Stimulated activated naive CD8-positive, alpha-beta T cell treated with anti-CD3 and anti-CD28 coated beads, Interleukin-15, Interleukin-2, amounts not matched to agents 100 ng/mL and 50 ng/mL, for 24 hours (primary cell): ENCODE measurements around the gene OTUD3.
"Not testable (repeated sequence)": the region's sequence is repeated elsewhere in the genome, so short reads cannot be mapped to it uniquely, and the experiment has no call there.

Source experiments
- H3K27ac Mint-ChIP-seq: one replicate; pipeline ENCODE4 v1.8.0; 2021; ENCODE audit warnings: mild to moderate bottlenecking, mixed read lengths
- H3K27me3 Mint-ChIP-seq: one replicate; pipeline ENCODE4 v1.8.0; 2021; ENCODE audit warnings: mixed read lengths
- H3K36me3 Mint-ChIP-seq: one replicate; pipeline ENCODE4 v1.8.0; 2021; ENCODE audit warnings: low read depth, mixed read lengths
- H3K4me1 Mint-ChIP-seq: one replicate; pipeline ENCODE4 v1.8.0; 2021; ENCODE audit warnings: low read depth, mixed read lengths
- H3K4me3 Mint-ChIP-seq: one replicate; pipeline ENCODE4 v1.8.0; 2021; ENCODE audit warnings: mild to moderate bottlenecking, mixed read lengths
- H3K9me3 Mint-ChIP-seq: one replicate; pipeline ENCODE4 v1.8.0; 2021; ENCODE audit warnings: mixed read lengths

Gene OTUD3

DNA sequence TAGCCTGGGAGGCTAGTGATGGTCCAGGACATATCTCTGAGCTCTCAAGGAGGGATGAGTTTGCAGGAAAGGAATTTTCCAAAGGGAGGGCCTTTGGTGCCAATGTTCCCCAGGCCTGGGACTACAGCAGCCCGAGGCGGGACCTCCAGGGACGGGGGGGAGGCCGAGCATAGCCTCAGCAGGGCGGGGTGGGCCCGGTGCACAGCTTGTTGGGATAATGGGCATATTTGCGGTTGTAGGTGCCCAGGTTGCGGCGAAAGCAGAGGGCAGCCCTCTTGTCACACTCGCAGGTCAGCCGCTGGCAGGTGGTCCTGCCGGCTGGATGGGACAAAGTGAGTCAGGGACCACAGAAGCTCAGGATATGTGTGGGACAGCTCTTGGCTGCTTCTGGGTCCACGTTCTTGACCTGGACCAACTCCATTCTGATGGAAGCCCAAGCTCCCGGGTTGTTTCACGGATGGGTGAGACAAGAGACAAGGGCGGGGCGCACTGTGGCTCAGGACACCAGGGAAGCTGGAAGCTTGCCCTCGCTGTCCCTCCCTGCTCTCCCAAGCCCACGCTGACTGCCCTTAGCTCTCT, 38.0 kb downstream of the OTUD3 start:
- Mint-ChIP-seq H3K27ac (no peak overlapping the region), H3K4me1 (peaks cover 3% of the 10 kb centered on the region), H3K27me3 (peaks cover 4% of the 10 kb centered on the region), H3K4me3 (no peak overlapping the region), H3K9me3 (no peaks in the 10 kb centered on the region), H3K36me3 (no peaks in the 10 kb centered on the region)

DNA sequence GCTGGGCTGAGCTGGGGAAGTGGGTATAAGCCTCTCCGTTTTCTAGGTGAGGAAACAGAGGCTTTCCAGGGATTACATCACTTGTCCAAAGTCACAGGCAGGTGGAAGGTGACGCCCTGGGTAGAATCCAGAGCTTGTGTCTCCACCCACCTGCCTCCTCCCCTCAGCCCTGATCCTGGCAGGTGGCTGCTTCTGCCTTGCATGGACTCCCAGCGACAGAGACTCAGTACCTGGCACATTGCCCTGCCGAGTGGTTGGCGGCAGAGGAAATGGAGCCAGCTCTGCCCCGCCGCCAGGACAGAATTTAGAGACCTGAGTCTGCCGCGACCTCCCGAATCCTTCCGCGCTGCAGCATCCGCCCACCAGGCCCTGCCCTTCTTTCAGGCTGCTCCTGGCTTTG, 39.1 kb downstream of the OTUD3 start:
- Mint-ChIP-seq H3K4me1 (peaks cover 3% of the 10 kb centered on the region), H3K4me3 (no peak overlapping the region), H3K9me3 (no peaks in the 10 kb centered on the region), H3K27me3 (peaks cover 4% of the 10 kb centered on the region), H3K36me3 (no peaks in the 10 kb centered on the region), H3K27ac (no peak overlapping the region)

DNA sequence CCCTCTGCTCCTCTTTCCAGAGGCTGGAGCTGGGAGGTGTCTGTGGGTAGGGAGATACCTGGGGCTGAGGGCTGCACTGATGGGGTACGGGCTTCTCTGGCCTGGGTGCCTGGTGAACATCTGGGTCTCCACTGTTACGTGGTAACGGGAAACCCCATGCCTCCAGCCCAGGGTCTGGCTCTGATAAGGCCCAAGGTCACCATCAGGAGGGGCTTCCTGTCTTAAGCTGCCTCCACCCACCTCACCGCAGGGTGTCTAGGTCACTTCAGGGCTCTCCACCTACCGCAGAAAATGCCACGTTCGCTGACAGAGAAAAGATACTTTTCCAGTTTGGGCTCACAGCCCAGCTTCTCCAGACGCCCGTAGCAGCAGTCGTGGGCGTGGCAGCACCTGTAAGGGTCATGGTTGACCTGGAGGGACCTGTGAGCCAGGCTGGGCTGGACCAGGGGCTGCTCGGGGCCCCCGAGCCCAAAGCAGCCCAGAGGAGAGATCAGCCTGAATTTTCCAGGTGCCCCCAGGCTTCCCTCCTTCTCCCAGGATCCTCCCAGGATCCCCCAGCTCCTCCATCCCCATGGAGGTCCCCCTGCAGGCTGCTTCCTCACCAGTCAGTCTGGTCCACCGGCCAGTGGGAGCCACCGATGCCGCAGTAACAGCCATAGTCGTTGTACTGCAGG, 40.0 kb downstream of the OTUD3 start:
- no peak overlapping the region for H3K4me3 Mint-ChIP-seq
- no peaks in the 10 kb centered on the region for H3K36me3 Mint-ChIP-seq
- no peak overlapping the region for H3K27ac Mint-ChIP-seq
- H3K4me1 Mint-ChIP-seq: peaks cover 3% of the 10 kb centered on the region
- H3K9me3 Mint-ChIP-seq: no peaks in the 10 kb centered on the region
- H3K27me3 Mint-ChIP-seq: peaks cover 8% of the 10 kb centered on the region

DNA sequence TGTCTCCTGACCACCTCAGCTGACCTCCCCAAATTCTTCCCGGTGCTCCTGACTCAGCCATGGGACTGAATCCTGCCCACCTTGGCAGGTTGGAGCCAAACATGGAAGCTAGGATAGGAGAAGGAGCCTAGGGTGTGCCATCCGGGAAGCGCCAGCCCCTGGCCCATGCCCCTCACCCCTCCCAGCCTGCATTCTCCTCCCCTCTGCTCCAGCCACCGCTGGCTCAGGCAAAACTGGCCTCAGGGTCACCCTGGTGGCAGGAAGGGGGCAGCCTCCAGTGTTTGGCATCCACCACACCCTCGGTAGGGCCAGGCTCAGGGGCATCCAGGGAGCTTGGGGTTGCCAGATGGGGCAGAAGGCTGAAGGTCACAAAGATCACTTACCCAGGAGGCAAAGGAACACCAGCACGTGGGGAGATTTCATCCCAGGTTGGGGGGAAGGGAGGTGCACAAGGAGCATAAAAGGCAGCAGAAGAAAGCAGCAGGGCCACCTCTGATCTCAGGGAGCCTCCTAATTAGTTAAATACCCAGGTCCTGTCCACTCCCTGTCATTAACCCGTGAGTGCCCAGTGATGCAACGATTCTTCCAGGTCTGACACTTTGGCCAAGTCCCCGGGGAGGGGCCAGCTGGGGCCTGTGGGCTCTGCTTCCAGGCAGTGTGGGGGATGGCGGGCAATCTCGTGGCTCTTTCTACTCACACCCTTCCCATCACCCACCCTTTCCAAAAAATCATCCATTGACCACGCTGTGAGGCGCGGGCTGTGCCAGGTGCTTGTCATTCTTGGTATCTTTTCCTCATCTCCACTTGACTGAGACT, 41.1 kb downstream of the OTUD3 start, which contains the start of gene PLA2G2E:
PLA2G2E (minus strand) TSS at position 481 of the 816 bp plus-strand sequence; CDS start at position 423, 58 bp downstream.
- Mint-ChIP-seq H3K36me3 (no peaks in the 10 kb centered on the region), H3K9me3 (no peaks in the 10 kb centered on the region), H3K27me3 (peaks cover 8% of the 10 kb centered on the region), H3K4me1 (no peaks in the 10 kb centered on the region), H3K4me3 (no peak within 1 kb of the TSS), H3K27ac (no peak within 1 kb of the TSS)

DNA sequence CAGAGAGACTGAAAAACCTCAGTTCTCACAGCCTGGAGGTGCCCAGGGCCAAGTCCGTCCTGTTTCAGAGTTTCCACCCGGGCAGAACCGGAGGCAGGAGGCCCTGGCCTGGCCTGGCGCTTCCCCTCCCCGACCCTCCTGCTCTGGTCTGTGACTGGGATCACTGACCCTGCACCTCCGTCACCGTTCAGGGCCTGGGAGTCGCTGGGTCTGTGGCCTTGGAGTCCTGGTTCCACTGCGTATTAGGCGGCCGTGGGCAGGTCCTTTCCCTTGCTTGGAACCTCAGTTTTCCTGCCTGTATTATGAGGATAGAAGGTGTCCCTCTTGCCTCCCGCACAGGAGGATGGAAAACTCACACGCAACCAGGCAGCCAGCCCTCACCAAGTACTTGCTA, 41.8 kb downstream of the OTUD3 start:
- H3K36me3 Mint-ChIP-seq: no peaks in the 10 kb centered on the region
- H3K27ac Mint-ChIP-seq: no peak overlapping the region
- no peaks in the 10 kb centered on the region for H3K4me1 Mint-ChIP-seq
- H3K9me3 Mint-ChIP-seq: no peaks in the 10 kb centered on the region
- no peak overlapping the region for H3K4me3 Mint-ChIP-seq
- peaks cover 8% of the 10 kb centered on the region for H3K27me3 Mint-ChIP-seq

DNA sequence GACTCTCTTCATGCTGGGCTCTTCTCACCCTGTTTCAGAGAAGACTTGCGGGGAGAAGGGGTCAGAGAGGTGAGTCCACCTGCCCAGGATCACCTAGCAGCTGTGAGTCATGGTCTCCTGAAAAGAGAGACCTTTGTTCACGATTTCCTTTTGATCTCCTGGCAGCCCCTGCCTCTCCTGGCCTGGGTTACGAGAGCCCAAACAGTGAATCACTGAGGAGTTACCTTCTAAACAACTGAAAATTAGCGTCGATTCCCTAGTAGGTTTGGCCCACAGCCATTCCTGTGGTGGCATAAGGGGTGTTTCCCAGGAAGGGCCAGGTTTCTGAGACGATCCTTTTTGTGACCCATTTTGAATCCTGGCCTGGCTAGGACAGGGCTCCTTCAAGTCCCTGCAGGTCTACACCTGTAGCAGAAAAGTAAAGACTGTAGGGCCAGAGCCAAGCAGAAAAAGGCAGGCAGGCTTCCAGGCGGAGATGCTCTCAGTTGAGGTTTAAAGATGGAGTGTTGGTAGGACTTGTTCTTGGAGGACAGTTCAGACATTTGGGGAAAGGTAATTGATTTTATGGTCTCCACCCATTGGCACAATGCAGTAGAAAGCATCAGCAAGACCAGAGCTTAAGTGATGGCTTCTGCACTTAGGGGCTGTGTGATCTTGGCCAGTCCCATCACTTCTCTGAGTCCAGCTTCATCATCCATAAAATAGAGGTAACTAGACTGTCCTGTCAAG, 43.3 kb downstream of the OTUD3 start:
- Mint-ChIP-seq H3K36me3 (no peaks in the 10 kb centered on the region), H3K4me3 (no peak overlapping the region), H3K4me1 (no peaks in the 10 kb centered on the region), H3K27me3 (peaks cover 8% of the 10 kb centered on the region), H3K9me3 (no peaks in the 10 kb centered on the region), H3K27ac (no peak overlapping the region)

DNA sequence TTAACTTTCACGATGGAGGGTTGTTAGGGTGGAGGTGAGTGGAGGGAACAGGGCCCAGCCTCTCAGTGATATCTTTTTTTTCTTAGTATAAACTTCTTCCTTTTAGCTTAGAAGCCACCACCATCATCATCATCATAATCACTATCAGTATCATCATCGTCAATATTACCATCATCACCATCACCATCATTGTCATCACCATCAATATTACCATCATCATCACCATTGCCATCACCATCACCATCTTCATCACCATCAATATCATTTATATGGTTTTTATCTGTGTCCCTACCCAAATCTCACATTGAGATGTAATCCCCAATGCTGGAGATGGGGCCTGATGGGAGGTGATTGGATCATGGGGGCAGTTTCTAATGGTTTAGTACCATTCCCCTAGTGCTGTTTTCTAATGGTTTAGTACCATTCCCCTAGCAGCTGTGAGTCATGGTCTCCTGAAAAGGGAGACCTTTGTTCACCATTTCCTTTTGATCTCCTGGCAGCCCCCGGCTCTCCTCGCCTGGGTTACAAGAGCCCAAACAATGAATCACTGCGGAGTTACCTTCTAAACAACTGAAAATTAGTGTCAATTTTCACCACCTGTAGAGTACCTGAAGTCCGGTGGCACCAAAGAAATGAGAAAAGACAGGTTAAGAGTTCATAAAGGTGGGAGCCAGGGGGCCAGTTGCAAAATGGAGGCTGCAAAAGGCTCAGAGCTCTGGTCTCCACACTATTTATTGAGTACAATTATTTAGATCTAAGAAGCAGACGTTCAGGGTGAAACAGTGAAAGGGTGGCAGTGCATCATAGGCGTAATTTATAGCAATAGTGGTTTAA, 44.3 kb downstream of the OTUD3 start:
- Mint-ChIP-seq H3K4me3 (no peak overlapping the region), H3K27ac (no peak overlapping the region), H3K9me3 (no peaks in the 10 kb centered on the region), H3K4me1 (no peaks in the 10 kb centered on the region), H3K27me3 (peaks cover 8% of the 10 kb centered on the region), H3K36me3 (no peaks in the 10 kb centered on the region)

DNA sequence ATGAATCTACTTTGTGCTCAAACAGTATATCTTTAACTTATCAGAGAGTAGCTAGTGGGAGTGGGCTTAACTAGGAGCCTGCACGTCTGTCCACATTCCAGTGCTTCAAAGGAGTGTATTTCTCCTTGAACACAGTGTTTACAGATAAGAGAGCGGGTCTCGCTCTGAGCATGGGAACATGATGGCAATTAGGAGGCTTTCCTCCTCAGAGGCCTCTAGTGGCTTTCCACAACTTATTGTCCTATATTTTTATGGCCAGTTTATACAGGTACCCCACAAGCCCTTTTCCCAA, 44.9 kb downstream of the OTUD3 start:
- not testable (repeated sequence) for H3K27me3 Mint-ChIP-seq, H3K4me1 Mint-ChIP-seq, H3K36me3 Mint-ChIP-seq, H3K4me3 Mint-ChIP-seq, H3K27ac Mint-ChIP-seq, H3K9me3 Mint-ChIP-seq

DNA sequence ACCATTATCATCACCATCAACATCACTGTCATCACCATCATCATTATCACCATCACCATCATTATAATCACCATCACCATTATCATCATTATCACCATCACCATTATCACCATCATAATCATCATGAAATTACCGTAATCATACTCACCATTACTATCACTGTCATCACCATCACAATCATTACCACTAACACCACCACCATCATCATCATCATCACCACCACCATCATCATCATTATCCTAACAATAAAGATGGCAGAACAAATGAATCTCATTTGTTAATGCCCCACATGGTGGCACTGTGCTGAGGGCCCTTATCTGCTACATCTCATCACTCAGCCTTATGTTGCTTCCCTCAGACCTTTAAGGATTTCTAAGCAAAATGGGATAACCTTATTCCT, 50.7 kb downstream of the OTUD3 start:
- Mint-ChIP-seq H3K27me3 (no peaks in the 10 kb centered on the region), H3K4me3 (no peak overlapping the region), H3K4me1 (no peaks in the 10 kb centered on the region), H3K9me3 (peaks cover 7% of the 10 kb centered on the region), H3K27ac (no peak overlapping the region), H3K36me3 (peaks cover 6% of the 10 kb centered on the region)

DNA sequence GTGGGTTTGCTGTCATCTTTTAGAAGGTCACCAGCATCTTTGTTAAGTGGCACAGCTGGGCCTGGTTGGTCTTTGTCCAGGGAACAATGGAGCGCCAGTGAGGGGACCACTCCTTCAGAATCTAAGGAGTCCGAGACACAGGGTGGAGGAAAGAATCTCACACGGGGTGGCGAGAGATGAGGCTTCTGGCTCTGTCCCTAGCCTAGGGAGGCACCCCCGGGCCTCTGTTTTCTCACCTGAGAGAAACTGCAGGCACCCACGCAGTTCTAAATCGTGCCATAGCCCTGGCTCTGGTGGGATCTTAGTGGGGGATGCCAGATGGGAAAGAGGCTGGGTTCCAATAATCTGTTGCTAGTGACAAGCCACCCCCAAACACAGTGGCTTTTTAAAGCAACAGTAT, 52.1 kb downstream of the OTUD3 start:
- H3K4me1 Mint-ChIP-seq: no peaks in the 10 kb centered on the region
- no peak overlapping the region for H3K27ac Mint-ChIP-seq
- peaks cover 7% of the 10 kb centered on the region for H3K9me3 Mint-ChIP-seq

DNA sequence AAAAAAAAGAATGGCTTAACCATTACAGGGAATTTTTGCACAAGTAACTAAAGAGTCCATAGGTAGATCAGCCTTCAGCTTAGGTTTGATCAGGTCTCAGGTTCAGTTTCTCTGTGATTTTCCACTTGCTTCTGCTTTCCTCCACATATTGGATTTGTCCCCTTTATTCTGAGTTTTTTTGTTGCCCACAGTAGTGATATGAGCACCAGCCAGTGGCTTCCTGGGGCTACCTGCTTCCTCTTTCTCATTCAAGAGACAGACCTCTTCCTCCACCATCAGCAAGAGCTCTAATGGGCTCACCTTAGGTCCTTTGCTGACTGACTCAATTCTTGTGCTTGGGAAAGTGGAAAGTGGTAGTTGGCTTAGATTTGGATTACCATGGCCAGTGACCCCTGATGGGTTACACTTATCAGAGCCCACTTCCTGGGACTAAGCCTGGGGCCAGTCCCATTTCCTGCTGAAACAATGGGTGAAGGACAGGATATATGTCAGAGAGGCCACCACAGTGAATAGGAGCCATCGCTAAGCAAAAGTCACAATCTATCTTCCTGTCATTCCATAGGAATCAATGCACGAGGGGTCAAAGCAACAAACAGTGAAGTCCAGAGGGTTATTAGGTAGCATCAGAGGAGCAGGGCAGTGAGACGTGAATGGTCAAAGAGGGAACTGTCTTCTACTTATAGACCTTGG, 54.0 kb downstream of the OTUD3 start:
- H3K27me3 Mint-ChIP-seq: no peaks in the 10 kb centered on the region
- H3K36me3 Mint-ChIP-seq: peaks cover 6% of the 10 kb centered on the region
- H3K27ac Mint-ChIP-seq: no peak overlapping the region
- no peak overlapping the region for H3K4me3 Mint-ChIP-seq
- H3K9me3 Mint-ChIP-seq: peaks cover 7% of the 10 kb centered on the region
- no peaks in the 10 kb centered on the region for H3K4me1 Mint-ChIP-seq

More for the DNA sequence above, 52.1 kb downstream of the OTUD3 start:
- Mint-ChIP-seq H3K27me3 (no peaks in the 10 kb centered on the region), H3K4me3 (no peak overlapping the region), H3K36me3 (peaks cover 6% of the 10 kb centered on the region)

DNA sequence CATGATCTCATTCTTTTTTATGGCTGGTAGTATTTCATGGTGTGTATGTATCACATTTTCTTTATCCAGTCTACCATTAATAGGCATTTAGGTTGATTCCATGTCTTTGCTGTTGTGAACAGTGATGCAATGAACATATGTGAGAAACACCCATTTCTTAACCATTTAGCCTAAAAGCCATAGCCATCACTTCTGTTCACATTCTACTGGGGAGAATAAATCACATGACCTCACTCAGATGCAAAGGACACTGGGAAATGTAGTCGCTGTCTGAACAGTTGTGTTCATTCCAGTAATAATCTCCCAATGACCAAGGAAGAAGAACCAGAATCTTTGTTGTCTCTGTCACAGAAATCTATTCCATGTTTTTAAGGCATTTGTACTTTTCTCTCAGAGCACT, 56.3 kb downstream of the OTUD3 start:
- H3K36me3 Mint-ChIP-seq: no peaks in the 10 kb centered on the region
- H3K9me3 Mint-ChIP-seq: no peaks in the 10 kb centered on the region
- no peaks in the 10 kb centered on the region for H3K27me3 Mint-ChIP-seq
- no peaks in the 10 kb centered on the region for H3K4me1 Mint-ChIP-seq
- H3K4me3 Mint-ChIP-seq: no peak overlapping the region
- no peak overlapping the region for H3K27ac Mint-ChIP-seq

DNA sequence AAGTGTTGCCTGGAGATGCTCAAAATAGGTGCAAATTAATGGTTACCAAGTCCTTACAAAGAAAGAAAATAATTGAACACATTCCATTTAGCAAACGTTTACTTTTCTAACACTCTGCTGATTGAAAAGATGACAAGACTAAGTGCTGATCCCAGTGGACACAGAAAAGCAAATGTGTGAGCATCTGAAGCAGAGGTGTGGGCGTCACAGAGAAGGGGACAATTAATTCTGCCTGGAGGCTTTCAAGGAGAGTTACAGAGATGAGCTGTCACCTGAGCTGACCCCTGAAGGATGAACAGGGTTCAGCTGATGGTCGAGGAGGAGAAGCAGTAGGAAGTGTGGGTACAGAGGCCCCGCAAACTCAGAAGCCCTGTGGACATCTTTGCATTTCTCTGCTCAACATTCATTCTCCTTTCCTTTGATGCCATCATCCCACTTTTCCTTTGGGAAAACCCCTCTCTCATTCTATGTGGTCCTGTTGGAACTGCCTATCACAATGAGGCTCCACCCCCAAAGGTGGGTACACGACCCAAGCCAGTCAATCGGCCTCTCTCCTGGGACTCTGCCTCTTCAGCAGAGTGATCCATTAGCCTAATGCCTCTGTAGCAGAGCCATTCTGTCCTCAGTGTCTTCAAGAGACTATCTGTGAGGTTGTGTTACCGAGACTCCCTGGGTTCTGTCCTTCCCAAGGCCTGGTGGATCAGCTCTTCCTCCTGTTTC, 58.5 kb downstream of the OTUD3 start:
- Mint-ChIP-seq H3K36me3 (no peaks in the 10 kb centered on the region), H3K27me3 (no peaks in the 10 kb centered on the region), H3K4me1 (no peaks in the 10 kb centered on the region), H3K27ac (no peak overlapping the region), H3K9me3 (no peaks in the 10 kb centered on the region), H3K4me3 (no peak overlapping the region)
